Activated CD8-positive, alpha-beta T cell treated with anti-CD3 and anti-CD28 coated beads for 36 hours (primary cell): ENCODE data around the gene KIAA0040. TPM values are rescaled to one million over a fixed set of nuclear protein-coding genes. Genes with fewer than 3 reads are reported as not detected.

ENCODE experiments used
- ATAC-seq: fragments of 200-7000 bp; cut with Tn5 transposase; one replicate; pipeline ENCODE4 v1.10.0; 2021; ENCODE audit warnings: mild to moderate bottlenecking, moderate library complexity
- CTCF ChIA-PET: fragments of 350-600 bp; sonication (Branson Sonifier 250); formaldehyde crosslinking; loops from one replicate; lab custom pipeline; 2021; ENCODE audit warnings: antibody characterized with exemption; lab: Charles Lee
- POLR2A ChIA-PET: fragments of 350-600 bp; sonication (Branson Sonifier 250); formaldehyde crosslinking; loops from one replicate; lab custom pipeline; 2021; ENCODE audit warnings: antibody characterized with exemption; lab: Charles Lee
- DNase-seq: peaks from one replicate; pipeline ENCODE4 v3.0.0-alpha.2; 2020
- H3K27ac Mint-ChIP-seq: one replicate; pipeline ENCODE4 v1.8.0; 2021; ENCODE audit warnings: mild to moderate bottlenecking, mixed read lengths
- H3K27me3 Mint-ChIP-seq: one replicate; pipeline ENCODE4 v1.8.0; 2021; ENCODE audit warnings: mixed read lengths
- H3K36me3 Mint-ChIP-seq: one replicate; pipeline ENCODE4 v1.8.0; 2021; ENCODE audit warnings: low read depth, mixed read lengths
- H3K4me1 Mint-ChIP-seq: one replicate; pipeline ENCODE4 v1.8.0; 2021; ENCODE audit warnings: low read depth, mixed read lengths
- H3K4me3 Mint-ChIP-seq: one replicate; pipeline ENCODE4 v1.8.0; 2021; ENCODE audit warnings: mild to moderate bottlenecking, moderate library complexity, mixed read lengths
- H3K9me3 Mint-ChIP-seq: one replicate; pipeline ENCODE4 v1.8.0; 2021; ENCODE audit warnings: mixed read lengths
- intact Hi-C: fragments of 100-400 bp; cut with micrococcal nuclease; formaldehyde crosslinking; loops from one replicate; pipeline ENCODE4 v1.10.0; 2022
- total RNA-seq, 2 experiments: library from RNA; stranded (reverse); gene quantifications; one replicate each; pipeline ENCODE4 v1.2.3, GENCODE V29; 2021
- TF ChIP-seq, protein P1 (sequence below): fragments of 200-600 bp; IDR thresholded peaks from one replicate; pipeline ENCODE4 v1.8.0; 2022; ENCODE audit warnings: antibody characterized with exemption, mild to moderate bottlenecking

KIAA0040 gene
- total RNA-seq, 2 experiments from 2014 or later = 20.8 to 21.1 TPM

DNA sequence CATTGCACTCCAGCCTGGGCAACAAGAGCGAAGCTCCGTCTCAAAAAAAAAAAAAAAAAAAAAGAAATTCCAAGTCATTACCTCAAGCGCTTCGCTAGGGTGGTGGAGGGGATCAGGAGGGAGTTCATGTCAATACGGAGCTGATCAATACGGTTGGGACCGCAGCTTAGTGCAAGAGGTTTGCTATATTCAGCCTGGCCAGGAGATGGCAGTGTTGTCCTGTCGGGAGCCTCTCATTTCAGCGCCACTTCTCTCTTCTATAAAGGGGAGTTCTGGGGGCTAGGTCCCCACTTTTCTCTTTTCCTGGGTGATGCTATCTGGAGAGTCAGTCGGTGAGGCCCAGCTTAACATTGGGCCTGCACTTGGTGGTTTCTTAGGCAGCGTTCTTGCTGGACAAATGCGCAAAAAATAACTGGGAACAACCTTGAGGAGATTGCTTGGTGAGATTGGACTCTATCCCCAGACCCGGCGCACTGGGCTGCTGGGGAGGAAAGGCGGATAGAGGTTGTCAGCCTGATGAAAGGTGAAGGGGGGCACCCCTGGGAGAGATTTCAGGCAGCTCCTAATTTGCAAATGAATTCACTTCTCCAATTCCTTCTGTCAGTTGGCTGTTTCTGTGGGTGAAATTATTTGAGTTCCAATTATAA is 40.4 kb downstream of the KIAA0040 start:
- ChIA-PET POLR2A (interaction anchor here (0.6 kb wide), 2 partner anchors 9 to 37 kb away, joined by 3 read pairs; no protein-coding TSS in a partner anchor), CTCF (interaction anchor here (0.6 to 18.1 kb wide), 81 partner anchors 9 to 1033 kb away, joined by 3 to 408 read pairs (median 5); partner anchors contain the start of gene MRPS14)
- TF ChIP-seq, protein P1, sequence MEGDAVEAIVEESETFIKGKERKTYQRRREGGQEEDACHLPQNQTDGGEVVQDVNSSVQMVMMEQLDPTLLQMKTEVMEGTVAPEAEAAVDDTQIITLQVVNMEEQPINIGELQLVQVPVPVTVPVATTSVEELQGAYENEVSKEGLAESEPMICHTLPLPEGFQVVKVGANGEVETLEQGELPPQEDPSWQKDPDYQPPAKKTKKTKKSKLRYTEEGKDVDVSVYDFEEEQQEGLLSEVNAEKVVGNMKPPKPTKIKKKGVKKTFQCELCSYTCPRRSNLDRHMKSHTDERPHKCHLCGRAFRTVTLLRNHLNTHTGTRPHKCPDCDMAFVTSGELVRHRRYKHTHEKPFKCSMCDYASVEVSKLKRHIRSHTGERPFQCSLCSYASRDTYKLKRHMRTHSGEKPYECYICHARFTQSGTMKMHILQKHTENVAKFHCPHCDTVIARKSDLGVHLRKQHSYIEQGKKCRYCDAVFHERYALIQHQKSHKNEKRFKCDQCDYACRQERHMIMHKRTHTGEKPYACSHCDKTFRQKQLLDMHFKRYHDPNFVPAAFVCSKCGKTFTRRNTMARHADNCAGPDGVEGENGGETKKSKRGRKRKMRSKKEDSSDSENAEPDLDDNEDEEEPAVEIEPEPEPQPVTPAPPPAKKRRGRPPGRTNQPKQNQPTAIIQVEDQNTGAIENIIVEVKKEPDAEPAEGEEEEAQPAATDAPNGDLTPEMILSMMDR = peak; percentile 89
- peaks cover 5% of the 10 kb centered on the region for H3K4me1 Mint-ChIP-seq
- intact Hi-C loops = loop anchor here (1.0 kb wide), 1 partner anchor 167 kb away; no protein-coding TSS in a partner anchor
- H3K27me3 Mint-ChIP-seq = peaks cover 25% of the 10 kb centered on the region
- no peak overlapping the region for H3K4me3 Mint-ChIP-seq
- H3K36me3 Mint-ChIP-seq = no peaks in the 10 kb centered on the region
- no peak overlapping the region for H3K27ac Mint-ChIP-seq
- DNase-seq (peak; percentile 77), ATAC-seq (peak; percentile 83)
- no peaks in the 10 kb centered on the region for H3K9me3 Mint-ChIP-seq

DNA sequence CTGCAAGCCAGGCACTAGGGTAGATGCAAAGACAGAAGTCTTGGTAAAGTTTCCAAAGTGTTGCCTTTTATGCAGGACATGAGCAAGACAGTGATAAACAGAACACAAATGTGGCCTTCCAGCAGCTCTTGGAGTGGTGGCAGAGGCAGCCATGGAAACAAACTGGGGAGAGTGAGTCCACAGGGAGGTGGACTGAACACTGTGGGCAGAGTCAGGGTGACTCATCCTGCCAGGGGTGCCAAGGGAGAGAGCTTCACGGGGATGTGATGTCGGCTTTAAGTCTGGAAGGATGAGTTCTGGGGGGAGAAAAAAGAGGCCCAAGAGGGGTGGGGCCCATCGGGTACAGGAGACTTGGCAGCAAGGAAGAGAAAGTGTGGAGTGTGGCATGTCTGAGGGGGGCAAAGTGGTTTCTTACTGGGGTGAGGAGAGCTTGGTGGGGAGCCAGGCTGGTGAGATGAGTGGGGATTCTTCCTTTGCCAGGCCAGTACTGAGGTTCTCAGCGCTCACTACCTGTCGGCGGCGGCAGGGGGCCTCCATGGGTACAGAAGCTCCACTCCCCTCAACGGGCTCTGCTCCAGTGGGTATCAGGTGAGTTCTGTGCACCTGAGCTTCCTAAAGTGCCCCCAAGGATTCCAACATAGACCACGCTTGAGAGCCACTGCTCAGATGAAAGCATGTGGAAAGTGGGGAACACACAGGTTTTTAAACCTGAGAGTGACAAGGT is 41.8 kb downstream of the KIAA0040 start:
- Mint-ChIP-seq H3K4me1 (peaks cover 6% of the 10 kb centered on the region), H3K4me3 (no peak overlapping the region), H3K9me3 (no peaks in the 10 kb centered on the region), H3K27me3 (peaks cover 25% of the 10 kb centered on the region), H3K36me3 (no peaks in the 10 kb centered on the region), H3K27ac (no peak overlapping the region)
- ChIA-PET POLR2A (interaction anchor here (0.6 to 0.7 kb wide), 3 partner anchors 39 to 119 kb away, joined by 3 read pairs; no protein-coding TSS in a partner anchor), CTCF (interaction anchor here (0.8 to 18.1 kb wide), 34 partner anchors 8 to 607 kb away, joined by 3 to 408 read pairs (median 8); no protein-coding TSS in a partner anchor)
- DNase-seq (no peak), ATAC-seq (no peak)
- intact Hi-C loops = no loop called here
- TF ChIP-seq, protein P1 = no peak

DNA sequence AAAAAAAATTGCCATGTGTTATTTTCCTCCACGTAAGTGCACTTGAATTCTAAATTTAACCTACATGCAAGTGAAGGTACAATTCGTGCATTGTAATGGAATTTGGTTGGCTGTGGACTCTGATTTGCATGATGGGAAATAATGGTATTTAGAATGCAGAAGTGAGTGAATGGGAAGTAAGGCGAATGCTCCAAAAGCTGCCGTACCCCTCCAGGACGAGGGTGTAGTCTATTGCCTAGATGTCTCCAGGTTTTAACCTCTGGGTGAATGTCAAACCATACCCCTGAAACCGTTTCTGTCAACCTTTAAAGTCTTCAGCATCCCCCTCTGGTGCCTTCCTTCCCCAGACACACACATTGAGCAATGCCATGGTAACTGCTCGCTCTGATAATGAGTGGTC is 44.5 kb downstream of the KIAA0040 start:
- CTCF ChIA-PET = interaction anchor here (1.0 to 18.1 kb wide), 7 partner anchors 11 to 285 kb away, joined by 3 to 408 read pairs (median 12); no protein-coding TSS in a partner anchor
- no peak for ATAC-seq
- intact Hi-C loops = no loop called here
- Mint-ChIP-seq H3K27ac (no peak overlapping the region), H3K4me3 (no peak overlapping the region), H3K9me3 (no peaks in the 10 kb centered on the region), H3K4me1 (peaks cover 2% of the 10 kb centered on the region), H3K36me3 (no peaks in the 10 kb centered on the region), H3K27me3 (peaks cover 18% of the 10 kb centered on the region)
- DNase-seq = no peak
- TF ChIP-seq, protein P1 = no peak
- POLR2A ChIA-PET = no interaction called here

DNA sequence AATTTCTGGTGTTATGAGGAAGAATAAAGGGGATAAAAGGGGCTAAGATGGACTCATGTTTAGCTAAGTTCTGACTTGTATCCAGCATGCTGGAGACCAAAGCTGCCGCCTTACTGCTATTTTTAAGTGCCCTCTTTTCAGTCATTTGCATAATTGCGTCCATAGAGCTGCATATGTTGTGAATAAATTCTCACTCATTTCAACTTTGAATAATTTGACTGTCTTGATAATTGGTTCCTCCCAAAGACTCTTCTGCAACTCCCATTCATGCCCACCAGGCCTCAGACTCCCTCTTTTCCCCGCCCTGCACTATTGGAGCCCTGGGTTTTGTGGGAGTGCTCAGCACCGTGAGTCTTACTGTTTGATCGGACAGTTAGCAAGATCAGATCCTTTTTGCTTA is 45.0 kb downstream of the KIAA0040 start:
- CTCF ChIA-PET = interaction anchor here (0.6 to 18.1 kb wide), 13 partner anchors 11 to 293 kb away, joined by 3 to 408 read pairs (median 12); no protein-coding TSS in a partner anchor
- Mint-ChIP-seq H3K27me3 (peaks cover 14% of the 10 kb centered on the region), H3K4me1 (peaks cover 2% of the 10 kb centered on the region), H3K9me3 (no peaks in the 10 kb centered on the region), H3K36me3 (no peaks in the 10 kb centered on the region), H3K4me3 (no peak overlapping the region), H3K27ac (no peak overlapping the region)
- TF ChIP-seq, protein P1 = no peak
- DNase-seq = no peak
- no peak for ATAC-seq
- intact Hi-C loops = no loop called here
- POLR2A ChIA-PET = no interaction called here
